IMR-90 (cell line): Measurements from ENCODE around the gene NUP107. TPM values are rescaled to one million over a fixed set of nuclear protein-coding genes. Genes with fewer than 3 reads are reported as not detected.

Source experiments
- ATAC-seq: fragments of 200-7000 bp; cut with Tn5 transposase; 2 replicates; pipeline ENCODE4 v1.9.1; 2020; ENCODE audit warnings: low read depth, mild to moderate bottlenecking, moderate library complexity
- BruUV-seq: library from RNA; stranded (reverse); fragments of 400-500 nt; replicated peaks from 2 replicates; lab custom pipeline; 2021; lab: Mats Ljungman, UMichigan
- CTCF ChIA-PET: fragments of 300-600 bp; formaldehyde crosslinking; extraction: SDS; loops from one replicate; lab custom pipeline; 2021; ENCODE audit warnings: antibody characterized with exemption; lab: Yijun Ruan, JAX
- POLR2A ChIA-PET: fragments of 300-600 bp; sonication (Branson Sonifier 250); formaldehyde crosslinking; loops from one replicate; lab custom pipeline; 2022; ENCODE audit warnings: antibody characterized with exemption; ENCODE audit not compliant: unreplicated experiment; lab: Charles Lee
- DNase-seq: peaks from one replicate; pipeline ENCODE4 v3.0.0; 2013
- H2AFZ ChIP-seq: replicated peaks from 2 replicates; pipeline ENCODE3; 2013; ENCODE audit warnings: low read length, mild to moderate bottlenecking; ENCODE audit not compliant: poor library complexity
- H2AK5ac ChIP-seq: 2 replicates; pipeline ENCODE4 v1.6.1; 2013; ENCODE audit warnings: low read depth, low read length, inconsistent platforms
- H2AK9ac ChIP-seq: replicated peaks from 2 replicates; pipeline ENCODE3; 2013; ENCODE audit warnings: mild to moderate bottlenecking, low read depth, low read length, moderate library complexity; ENCODE audit not compliant: poor library complexity
- H2BK120ac ChIP-seq: 2 replicates; pipeline ENCODE4 v1.6.1; 2013; ENCODE audit warnings: low read depth, low read length, inconsistent platforms
- H2BK15ac ChIP-seq: 3 replicates; pipeline ENCODE4 v1.6.1; 2013; ENCODE audit warnings: low read depth, low read length, inconsistent platforms
- H2BK20ac ChIP-seq: 2 replicates; pipeline ENCODE4 v1.6.1; 2013; ENCODE audit warnings: low read depth, mild to moderate bottlenecking, inconsistent platforms, low read length, moderate library complexity
- H2BK5ac ChIP-seq: 2 replicates; pipeline ENCODE4 v1.6.1; 2013; ENCODE audit warnings: mild to moderate bottlenecking, low read depth, low read length, inconsistent platforms; ENCODE audit not compliant: poor library complexity, severe bottlenecking
- H3K14ac ChIP-seq: replicated peaks from 2 replicates; pipeline ENCODE4 v1.6.1; 2013; ENCODE audit warnings: low read depth, low read length, inconsistent platforms
- H3K18ac ChIP-seq: 2 replicates; pipeline ENCODE4 v1.6.1; 2013; ENCODE audit warnings: low read depth, low read length, control low read depth
- H3K23ac ChIP-seq: 2 replicates; pipeline ENCODE4 v1.6.1; 2013; ENCODE audit warnings: low read depth, low read length, inconsistent platforms
- H3K27ac ChIP-seq: 2 replicates; pipeline ENCODE4 v1.5.1; 2013; ENCODE audit warnings: mild to moderate bottlenecking, control low read depth, low read length; ENCODE audit not compliant: insufficient read depth
- H3K27me3 ChIP-seq: 2 replicates; pipeline ENCODE4 v1.6.1; 2013; ENCODE audit warnings: low read length; ENCODE audit not compliant: control insufficient read depth, insufficient read depth
- H3K36me3 ChIP-seq: 2 replicates; pipeline ENCODE4 v1.6.1; 2013; ENCODE audit warnings: low read length, mixed read lengths; ENCODE audit not compliant: control insufficient read depth, insufficient read depth
- H3K4ac ChIP-seq: 2 replicates; pipeline ENCODE4 v1.6.1; 2013; ENCODE audit warnings: low read depth, low read length, inconsistent platforms
- H3K4me1 ChIP-seq: 2 replicates; pipeline ENCODE4 v1.6.1; 2013; ENCODE audit warnings: low read length, mixed read lengths; ENCODE audit not compliant: control insufficient read depth, insufficient read depth
- H3K4me2 ChIP-seq: 2 replicates; pipeline ENCODE4 v1.6.1; 2013; ENCODE audit warnings: low read depth, mild to moderate bottlenecking, control low read depth, low read length, moderate library complexity
- H3K4me3 ChIP-seq: 2 replicates; pipeline ENCODE4 v1.5.1; 2013; ENCODE audit warnings: low read depth, mild to moderate bottlenecking, control low read depth, low read length, moderate library complexity; ENCODE audit not compliant: insufficient read depth
- H3K56ac ChIP-seq: 2 replicates; pipeline ENCODE4 v1.6.1; 2013; ENCODE audit warnings: low read length, inconsistent platforms; ENCODE audit not compliant: insufficient read depth; ENCODE audit errors: extremely low read depth
- H3K79me1 ChIP-seq, 2 experiments: 2 replicates each; pipeline ENCODE4 v1.6.1; 2013; ENCODE audit warnings: low read length in 2 of 2, inconsistent platforms in 1 of 2, low read depth in 1 of 2
- H3K9ac ChIP-seq: 2 replicates; pipeline ENCODE4 v1.6.1; 2013; ENCODE audit warnings: low read depth, low read length, control low read depth
- H3K9me1 ChIP-seq: 2 replicates; pipeline ENCODE4 v1.6.1; 2013; ENCODE audit warnings: low read length, inconsistent platforms; ENCODE audit not compliant: insufficient read depth
- H3K9me3 ChIP-seq: 2 replicates; pipeline ENCODE4 v1.6.1; 2013; ENCODE audit warnings: low read length; ENCODE audit not compliant: control insufficient read depth, insufficient read depth
- H4K20me1 ChIP-seq: 2 replicates; pipeline ENCODE4 v1.6.1; 2013; ENCODE audit warnings: low read length, inconsistent platforms; ENCODE audit not compliant: insufficient read depth
- H4K5ac ChIP-seq: 2 replicates; pipeline ENCODE4 v1.6.1; 2013; ENCODE audit warnings: mild to moderate bottlenecking, low read depth, low read length, control low read depth
- H4K8ac ChIP-seq, 2 experiments: 2 replicates each; pipeline ENCODE4 v1.6.1; 2013; ENCODE audit warnings: low read depth in 2 of 2, low read length in 2 of 2, control low read depth in 1 of 2, inconsistent platforms in 1 of 2
- H4K91ac ChIP-seq: 2 replicates; pipeline ENCODE4 v1.6.1; 2013; ENCODE audit warnings: low read depth, low read length, inconsistent platforms; ENCODE audit not compliant: insufficient read depth
- BHLHE40 ChIP-seq: fragments of 150-350 bp; IDR thresholded peaks from 2 replicates; pipeline ENCODE4 v1.6.1; 2016; ENCODE audit warnings: mild to moderate bottlenecking, low read depth, low read length
- CEBPB ChIP-seq: IDR thresholded peaks from 2 replicates; pipeline ENCODE4 v1.6.1; 2012; ENCODE audit warnings: low read depth, low read length, improper control_type of control experiment
- CHD1 ChIP-seq: IDR thresholded peaks from 2 replicates; pipeline ENCODE4 v1.6.1; 2012; ENCODE audit warnings: low read depth, low read length, improper control_type of control experiment
- CTCF ChIP-seq: conservative IDR thresholded peaks from 2 replicates; pipeline ENCODE4 v1.5.1; 2012; ENCODE audit warnings: mild to moderate bottlenecking, low read depth, low read length, improper control_type of control experiment
- ELK1 ChIP-seq: fragments of 150-350 bp; IDR thresholded peaks from 2 replicates; pipeline ENCODE4 v1.6.1; 2016; ENCODE audit warnings: low read depth, mild to moderate bottlenecking, low read length, moderate library complexity, borderline replicate concordance
- FOS ChIP-seq: fragments of 150-350 bp; IDR thresholded peaks from 2 replicates; pipeline ENCODE4 v1.6.1; 2016; ENCODE audit warnings: low read depth, low read length
- MAFK ChIP-seq: IDR thresholded peaks from 2 replicates; pipeline ENCODE4 v1.6.1; 2012; ENCODE audit warnings: low read depth, low read length, improper control_type of control experiment
- MAZ ChIP-seq: IDR thresholded peaks from 2 replicates; pipeline ENCODE4 v1.6.1; 2012; ENCODE audit warnings: low read depth, mild to moderate bottlenecking, low read length, improper control_type of control experiment, moderate library complexity, borderline replicate concordance
- MXI1 ChIP-seq: IDR thresholded peaks from 2 replicates; pipeline ENCODE4 v1.6.1; 2012; ENCODE audit warnings: low read depth, mild to moderate bottlenecking, low read length, moderate library complexity, borderline replicate concordance
- NFE2L2 ChIP-seq: fragments of 150-350 bp; IDR thresholded peaks from 2 replicates; pipeline ENCODE4 v1.6.1; 2016; ENCODE audit warnings: low read depth, mild to moderate bottlenecking, low read length
- POLR2A ChIP-seq: IDR thresholded peaks from 2 replicates; pipeline ENCODE4 v1.6.1; 2012; ENCODE audit warnings: mild to moderate bottlenecking, low read depth, low read length
- RAD21 ChIP-seq: IDR thresholded peaks from 2 replicates; pipeline ENCODE4 v1.6.1; 2012; ENCODE audit warnings: low read length, improper control_type of control experiment
- RCOR1 ChIP-seq: IDR thresholded peaks from 2 replicates; pipeline ENCODE4 v1.6.1; 2012; ENCODE audit warnings: mild to moderate bottlenecking, low read length, improper control_type of control experiment; ENCODE audit not compliant: insufficient replicate concordance
- RFX5 ChIP-seq: IDR thresholded peaks from 2 replicates; pipeline ENCODE4 v1.8.0; 2012; ENCODE audit warnings: low read depth, mild to moderate bottlenecking, low read length, moderate library complexity
- WGBS, 2 experiments: methylation state at CpG; one replicate each; pipeline versions ENCODE4 v1.1.5 to v1.1.7; 2013; ENCODE audit warnings: missing lambda C conversion rate in 2 of 2; ENCODE audit not compliant: insufficient read length in 1 of 2; ENCODE audit errors: extremely low coverage in 2 of 2; 5-methylcytosine and 5-hydroxymethylcytosine counted together
- dilution Hi-C: fragments of 300-500 bp; cut with HindIII; formaldehyde crosslinking; loops from one replicate; pipeline ENCODE4 v1.14.3; 2018; ENCODE audit warnings: low sequenced_read_pairs; ENCODE audit not compliant: unreplicated experiment
- in situ Hi-C: fragments of 300-500 bp; cut with MboI; formaldehyde crosslinking; loops from 3 replicates; pipeline ENCODE4 v1.14.3; 2019; ENCODE audit warnings: low sequenced_read_pairs, inconsistent platforms, mixed read lengths
- intact Hi-C: fragments of 100-400 bp; cut with micrococcal nuclease; formaldehyde crosslinking; loops from 2 replicates; pipeline ENCODE4 v1.10.0; 2022
- polyA plus RNA-seq, 3 experiments: library from polyadenylated mRNA; depleted of rRNA; stranded (reverse); fragments of >200 nt; gene quantifications; 2 replicates each; pipeline ENCODE4 v1.2.3, GENCODE V29; 2012; ENCODE audit warnings: low replicate concordance in 1 of 3
- total RNA-seq: library from RNA; depleted of rRNA; stranded (reverse); fragments of >200 nt; gene quantifications from 2 replicates; pipeline ENCODE4 v1.2.3, GENCODE V29; 2012
- TF ChIP-seq, protein P1 (sequence below): fragments of 150-350 bp; IDR thresholded peaks from 2 replicates; pipeline ENCODE4 v1.6.1; 2017; ENCODE audit warnings: mild to moderate bottlenecking, antibody characterized with exemption, low read length, low read depth

The NUP107 gene
- total and polyA plus RNA-seq, 2 of the 4 experiments (the other 2 are of a cell fraction): 34.5 to 69.7 TPM

DNA sequence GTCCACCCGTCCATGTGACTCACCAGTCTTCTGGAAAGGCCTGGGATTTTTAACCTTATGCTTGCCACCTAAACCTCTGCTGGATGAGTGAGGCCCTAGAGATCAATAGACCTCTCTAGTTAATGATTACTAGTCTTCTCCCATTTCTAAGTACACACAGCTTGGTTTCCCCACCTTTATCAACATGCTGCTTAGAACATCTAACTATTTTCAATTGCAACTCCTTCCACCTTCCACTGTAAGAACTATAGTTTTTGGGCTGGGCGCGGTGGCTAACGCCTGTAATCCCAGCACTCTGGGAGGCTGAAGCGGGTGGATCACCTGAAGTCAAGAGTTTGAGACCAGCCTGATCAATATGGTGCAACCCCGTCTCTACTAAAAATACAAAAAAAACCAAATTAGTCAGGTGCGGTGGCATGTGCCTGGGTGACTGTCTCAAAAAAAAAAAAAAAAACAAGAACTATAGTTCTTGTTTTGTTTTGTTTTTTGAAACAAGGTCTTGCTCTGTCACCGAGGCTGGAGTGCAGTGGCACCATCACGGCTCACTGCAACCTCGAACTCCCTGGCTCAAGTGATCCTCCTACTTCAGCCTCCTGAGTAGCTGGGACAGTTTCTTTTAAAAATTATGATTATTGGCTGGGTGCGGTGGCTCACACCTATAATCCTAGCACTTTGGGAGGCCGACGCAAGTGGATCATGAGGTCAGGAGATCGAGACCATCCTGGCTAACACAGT lies 102.5 kb downstream of the NUP107 start:
- no peak overlapping the region for H2AK5ac ChIP-seq
- H2BK5ac ChIP-seq: no peak overlapping the region
- no peak overlapping the region for H2AFZ ChIP-seq
- H2AK9ac ChIP-seq: no peak overlapping the region
- H3K4me1 ChIP-seq: peaks cover 4% of the 10 kb centered on the region
- no peak overlapping the region for H4K8ac ChIP-seq
- in situ Hi-C loops: no loop called here
- DNase-seq (no peak), ATAC-seq (no peak)
- H3K27me3 ChIP-seq: no peaks in the 10 kb centered on the region
- no peak overlapping the region for H2BK20ac ChIP-seq
- no peak overlapping the region for H3K4me2 ChIP-seq
- no peak overlapping the region for H3K27ac ChIP-seq
- peaks cover 3% of the 10 kb centered on the region; the same call in 1 of the 2 replicates for H3K9me1 ChIP-seq
- ChIA-PET POLR2A (no interaction called here), CTCF (no interaction called here)
- H3K56ac ChIP-seq: no peak overlapping the region
- TF ChIP-seq CTCF: no peak
- no peak for TF ChIP-seq FOS
- TF ChIP-seq MXI1: no peak
- TF ChIP-seq RAD21: no peak
- TF ChIP-seq POLR2A: no peak
- TF ChIP-seq CEBPB: no peak
- no peak for TF ChIP-seq RFX5
- TF ChIP-seq MAFK: no peak
- TF ChIP-seq, protein P1, sequence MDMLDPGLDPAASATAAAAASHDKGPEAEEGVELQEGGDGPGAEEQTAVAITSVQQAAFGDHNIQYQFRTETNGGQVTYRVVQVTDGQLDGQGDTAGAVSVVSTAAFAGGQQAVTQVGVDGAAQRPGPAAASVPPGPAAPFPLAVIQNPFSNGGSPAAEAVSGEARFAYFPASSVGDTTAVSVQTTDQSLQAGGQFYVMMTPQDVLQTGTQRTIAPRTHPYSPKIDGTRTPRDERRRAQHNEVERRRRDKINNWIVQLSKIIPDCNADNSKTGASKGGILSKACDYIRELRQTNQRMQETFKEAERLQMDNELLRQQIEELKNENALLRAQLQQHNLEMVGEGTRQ: no peak
- TF ChIP-seq NFE2L2: no peak
- no peak for TF ChIP-seq BHLHE40
- no peak for TF ChIP-seq MAZ
- no peak for TF ChIP-seq CHD1
- no peak for TF ChIP-seq RCOR1
- TF ChIP-seq ELK1: no peak
- dilution Hi-C loops: no loop called here
- BruUV-seq: no TSS peak
- no peaks in the 10 kb centered on the region for H3K36me3 ChIP-seq
- no peak overlapping the region for H3K14ac ChIP-seq
- no peaks in the 10 kb centered on the region for H3K79me1 ChIP-seq
- H3K23ac ChIP-seq: no peak overlapping the region
- H3K4ac ChIP-seq: no peak overlapping the region
- H3K9ac ChIP-seq: no peak overlapping the region
- no peaks in the 10 kb centered on the region for H3K9me3 ChIP-seq
- intact Hi-C loops: loop anchor here (5.0 kb wide), 1 partner anchor 42 kb away; the partner anchor contains the start of gene SLC35E3
- no CpG with 5 or more reads among the region's 14 CpGs for WGBS, 2 experiments
- H4K91ac ChIP-seq: no peak overlapping the region
- no peak overlapping the region for H3K18ac ChIP-seq
- no peak overlapping the region for H4K5ac ChIP-seq
- no peak overlapping the region for H2BK120ac ChIP-seq
- no peak overlapping the region for H3K4me3 ChIP-seq
- no peak overlapping the region for H2BK15ac ChIP-seq
- H4K20me1 ChIP-seq: no peaks in the 10 kb centered on the region
